H1 (cell line): ENCODE data around the gene CRELD1. TPM values are rescaled to one million over a fixed set of nuclear protein-coding genes. Genes with fewer than 3 reads are reported as not detected.

Experiments
- CTCF ChIA-PET: fragments of 300-600 bp; sonication (Branson Sonifier 250); formaldehyde crosslinking; loops from one replicate; lab custom pipeline; 2021; ENCODE audit not compliant: partially characterized antibody; lab: Charles Lee
- POLR2A ChIA-PET: fragments of 300-600 bp; sonication (Branson Sonifier 250); formaldehyde crosslinking; loops from one replicate; lab custom pipeline; 2021; ENCODE audit warnings: inconsistent platforms; ENCODE audit not compliant: partially characterized antibody; lab: Charles Lee
- DNase-seq, 2 experiments: peaks; one replicate each; pipeline versions ENCODE4 v3.0.0 to v3.0.0-alpha.2; 2010 to 2022; ENCODE audit warnings: low spot score in 2 of 2, low read depth in 1 of 2, mixed read lengths in 1 of 2
- FAIRE-seq: peaks from 2 replicates; lab custom pipeline; 2011; peaks lifted over from hg19 to GRCh38; lab: Jason Lieb, UNC
- H2AFZ ChIP-seq: 2 replicates; pipeline ENCODE4 v1.8.1; 2012; ENCODE audit warnings: low read length, inconsistent platforms
- H2AK5ac ChIP-seq: 2 replicates; pipeline ENCODE4 v1.6.1; 2013; ENCODE audit warnings: low read depth, low read length
- H2BK120ac ChIP-seq: replicated peaks from 2 replicates; pipeline ENCODE3; 2013; ENCODE audit warnings: low read depth, low read length, inconsistent platforms
- H2BK12ac ChIP-seq: 2 replicates; pipeline ENCODE4 v1.6.1; 2013; ENCODE audit warnings: low read depth, low read length
- H2BK15ac ChIP-seq: 2 replicates; pipeline ENCODE4 v1.6.1; 2013; ENCODE audit warnings: low read length
- H2BK20ac ChIP-seq: 2 replicates; pipeline ENCODE4 v1.6.1; 2013; ENCODE audit warnings: low read length
- H2BK5ac ChIP-seq: 2 replicates; pipeline ENCODE4 v1.6.1; 2013; ENCODE audit warnings: low read depth, low read length
- H3K14ac ChIP-seq: 2 replicates; pipeline ENCODE4 v1.6.1; 2013; ENCODE audit warnings: inconsistent platforms; ENCODE audit not compliant: insufficient read length
- H3K18ac ChIP-seq: 2 replicates; pipeline ENCODE4 v1.6.1; 2013; ENCODE audit warnings: low read length; ENCODE audit errors: extremely low read depth
- H3K23ac ChIP-seq: 2 replicates; pipeline ENCODE4 v1.6.1; 2013; ENCODE audit warnings: inconsistent platforms; ENCODE audit not compliant: insufficient read length
- H3K23me2 ChIP-seq: 2 replicates; pipeline ENCODE4 v1.6.1; 2013; ENCODE audit warnings: low read depth, low read length
- H3K27ac ChIP-seq: 2 replicates; pipeline ENCODE4 v1.6.1; 2011; ENCODE audit warnings: low read depth, low read length, inconsistent platforms
- H3K27me3 ChIP-seq, 4 experiments: replicated peaks in 1 of 4; 1 replicate in 1 of 4; 2 replicates in 3 of 4; pipeline versions ENCODE4 v1.6.1 to v1.8.1; 2011 to 2013; ENCODE audit warnings: low read length in 3 of 4, mild to moderate bottlenecking in 3 of 4, inconsistent platforms in 2 of 4, mixed read lengths in 2 of 4, moderate library complexity in 1 of 4; ENCODE audit not compliant: control insufficient read depth in 3 of 4, insufficient read depth in 3 of 4; ENCODE audit errors: extremely low read depth in 1 of 4
- H3K36me3 ChIP-seq, 4 experiments: 2 replicates each; pipeline versions ENCODE4 v1.6.1 to v1.8.1; 2011 to 2013; ENCODE audit warnings: mild to moderate bottlenecking in 4 of 4, low read length in 3 of 4, moderate library complexity in 2 of 4, control low read depth in 1 of 4, inconsistent platforms in 1 of 4; ENCODE audit not compliant: insufficient read depth in 4 of 4, control insufficient read depth in 2 of 4
- H3K4ac ChIP-seq: replicated peaks from 2 replicates; pipeline ENCODE3; 2013; ENCODE audit warnings: low read length, low read depth, mixed read lengths, inconsistent platforms; ENCODE audit not compliant: insufficient read length
- H3K4me1 ChIP-seq, 4 experiments: replicated peaks in 1 of 4; 1 replicate in 1 of 4; 2 replicates in 3 of 4; pipeline versions ENCODE4 v1.6.1 to v1.8.1; 2011 to 2013; ENCODE audit warnings: low read length in 3 of 4, inconsistent platforms in 2 of 4, mixed read lengths in 1 of 4; ENCODE audit not compliant: insufficient read depth in 4 of 4, control insufficient read depth in 3 of 4
- H3K4me2 ChIP-seq, 2 experiments: 2 replicates each; pipeline versions ENCODE4 v1.6.1 to v1.8.1; 2011 to 2013; ENCODE audit warnings: low read depth in 2 of 2, low read length in 2 of 2, control low read depth in 1 of 2, inconsistent platforms in 1 of 2, mild to moderate bottlenecking in 1 of 2; ENCODE audit not compliant: insufficient read depth in 1 of 2
- H3K4me3 ChIP-seq, 4 experiments: fragments of 200-600, 300-600 bp in 1 of 4; sonication (generic), shearing (Covaris generic), sonication (Bioruptor Twin) in 1 of 4; 2 replicates each; pipeline versions ENCODE4 v1.5.1 to v1.8.1; 2011 to 2016; ENCODE audit warnings: low read length in 4 of 4, low read depth in 3 of 4, control low read depth in 2 of 4, inconsistent platforms in 2 of 4, mild to moderate bottlenecking in 2 of 4, mixed read lengths in 1 of 4, moderate library complexity in 1 of 4; ENCODE audit not compliant: insufficient read depth in 2 of 4; ENCODE audit errors: extremely low read depth in 1 of 4
- H3K56ac ChIP-seq: replicated peaks from 2 replicates; pipeline ENCODE3; 2013; ENCODE audit warnings: low read depth, mild to moderate bottlenecking, mixed read lengths, low read length, inconsistent platforms; ENCODE audit not compliant: insufficient read length
- H3K79me1 ChIP-seq: 2 replicates; pipeline ENCODE4 v1.6.1; 2013; ENCODE audit warnings: low read depth, low read length, control low read depth
- H3K79me2 ChIP-seq, 2 experiments: 2 replicates each; pipeline versions ENCODE4 v1.6.1 to v1.8.1; 2012 to 2013; ENCODE audit warnings: low read length in 2 of 2, mild to moderate bottlenecking in 2 of 2, inconsistent platforms in 1 of 2; ENCODE audit not compliant: insufficient read depth in 2 of 2, control insufficient read depth in 1 of 2
- H3K9ac ChIP-seq, 4 experiments: replicated peaks in 1 of 4; 1 replicate in 1 of 4; 2 replicates in 3 of 4; pipeline versions ENCODE4 v1.6.1 to v1.8.1; 2011 to 2013; ENCODE audit warnings: low read depth in 3 of 4, low read length in 3 of 4, control low read depth in 2 of 4, mild to moderate bottlenecking in 2 of 4, moderate library complexity in 2 of 4, inconsistent platforms in 1 of 4; ENCODE audit errors: extremely low read depth in 1 of 4
- H3K9me3 ChIP-seq, 2 experiments: 2 replicates each; pipeline versions ENCODE4 v1.6.1 to v1.8.1; 2012 to 2013; ENCODE audit warnings: mild to moderate bottlenecking in 2 of 2, moderate library complexity in 2 of 2, control low read depth in 1 of 2, inconsistent platforms in 1 of 2, low read depth in 1 of 2, low read length in 1 of 2, mixed read lengths in 1 of 2; ENCODE audit not compliant: insufficient read depth in 2 of 2
- H4K20me1 ChIP-seq, 2 experiments: replicated peaks in 1 of 2; 2 replicates each; pipeline versions ENCODE3 to v1.8.1; 2011 to 2013; ENCODE audit warnings: inconsistent platforms in 2 of 2, low read length in 2 of 2, mild to moderate bottlenecking in 1 of 2; ENCODE audit not compliant: insufficient read depth in 2 of 2, control insufficient read depth in 1 of 2
- H4K5ac ChIP-seq: 2 replicates; pipeline ENCODE4 v1.6.1; 2013; ENCODE audit warnings: low read length, low read depth, mixed read lengths, inconsistent platforms; ENCODE audit not compliant: insufficient read length
- H4K8ac ChIP-seq: 2 replicates; pipeline ENCODE4 v1.8.0; 2013; ENCODE audit warnings: mild to moderate bottlenecking, moderate library complexity, low read length, inconsistent platforms; ENCODE audit not compliant: insufficient read depth; ENCODE audit errors: extremely low read depth
- H4K91ac ChIP-seq: replicated peaks from 2 replicates; pipeline ENCODE3; 2013; ENCODE audit warnings: low read length, mixed read lengths, inconsistent platforms; ENCODE audit not compliant: insufficient read length
- EZH2 ChIP-seq: fragments of 200-600 bp; sonication (generic); IDR thresholded peaks from 2 replicates; pipeline ENCODE4 v1.7.1; 2012; ENCODE audit warnings: low read depth, mild to moderate bottlenecking, moderate library complexity, low read length, inconsistent platforms; ENCODE audit not compliant: severe bottlenecking
- JUND ChIP-seq: IDR thresholded peaks from 2 replicates; pipeline ENCODE4 v1.6.1; 2011; ENCODE audit warnings: mild to moderate bottlenecking, improper control_type of control experiment, low read length
- KDM4A ChIP-seq: IDR thresholded peaks from one replicate; pipeline ENCODE4 v1.7.1; 2012; ENCODE audit warnings: low read depth, mild to moderate bottlenecking, moderate library complexity, low read length, inconsistent platforms; ENCODE audit not compliant: severe bottlenecking
- TBP ChIP-seq: IDR thresholded peaks from 2 replicates; pipeline ENCODE4 v1.6.1; 2011; ENCODE audit warnings: low read depth, low read length, improper control_type of control experiment
- WGBS, 2 experiments: shearing (Covaris generic) in 1 of 2; methylation state at CpG; one replicate each; pipeline versions ENCODE4 v1.1.6 to v1.1.7; 2013 to 2015; ENCODE audit warnings: low lambda C conversion rate in 2 of 2, mixed read lengths in 2 of 2, inconsistent platforms in 1 of 2, low coverage in 1 of 2, missing lambda C conversion rate in 1 of 2; ENCODE audit not compliant: insufficient replicate concordance in 2 of 2, insufficient coverage in 1 of 2, insufficient read length in 1 of 2; ENCODE audit errors: extremely low coverage in 1 of 2, missing lambda C conversion rate in 1 of 2; 5-methylcytosine and 5-hydroxymethylcytosine counted together
- polyA plus RNA-seq, 7 experiments: library from polyadenylated mRNA; depleted of rRNA in 3 of 7; stranded (reverse) in 5 of 7; unstranded in 2 of 7; fragments of >200 nt in 5 of 7; fragments of 200-250 nt in 2 of 7; gene quantifications; 1 replicate in 5 of 7; 2 replicates in 1 of 7; 4 replicates in 1 of 7; pipeline versions ENCODE4 v1.2.1 to v1.2.3, GENCODE V29; 2011 to 2013; ENCODE audit warnings: missing spikeins in 2 of 7, mixed read lengths in 2 of 7
- total RNA-seq: library from RNA; stranded (reverse); fragmentation: NEBNext Ultra II Directional; extraction: Animal tissue kit (Norgen Biotek cat#: 25700); gene quantifications from 2 replicates; pipeline ENCODE4 v1.2.1, GENCODE V29; 2021

The CRELD1 gene
- total and polyA plus RNA-seq, 2 of the 8 experiments (the other 6 are each of a cell fraction or from before 2014, with no cell fraction given) = 12.9 to 15.1 TPM

- H2AK5ac ChIP-seq = no peak overlapping the region
- TF ChIP-seq JUND = no peak
- TF ChIP-seq KDM4A = no peak
- TF ChIP-seq EZH2 = no peak
- TF ChIP-seq TBP = no peak
- POLR2A ChIA-PET = interaction anchor here (0.5 to 2.7 kb wide), 7 partner anchors 9 to 281 kb away, joined by 3 to 19 read pairs (median 3); partner anchors contain the start of gene EMC3
Measured at GRCh38 chr3:9955611-9956352, 22.1 kb downstream of the CRELD1 start.

More at GRCh38 chr3:9955611-9956352, 22.1 kb downstream of the CRELD1 start:
- peak overlapping the region; percentile 61; the same call in 1 of the 2 replicates for H2BK20ac ChIP-seq
- H3K9ac ChIP-seq = no peak overlapping the region; a peak in 2 of 7 replicates
- CTCF ChIA-PET = interaction anchor here (0.7 to 5.6 kb wide), 10 partner anchors 9 to 208 kb away, joined by 3 to 41 read pairs (median 6); partner anchors contain the start of gene CRELD1
- 83% methylated on average over 5 of the region's 5 CpGs; no CpG with 5 or more reads in 1 of the 2 experiments for WGBS, 2 experiments
- no peaks in the 10 kb centered on the region for H3K36me3 ChIP-seq
- peak overlapping the region in 2 of 4 experiments; percentile 7 to 29; a peak in 1 of 8 replicates for H3K4me3 ChIP-seq
- H2BK5ac ChIP-seq = no peak overlapping the region
- H3K18ac ChIP-seq = no peak overlapping the region; the same call in 1 of the 2 replicates
- H4K8ac ChIP-seq = no peak overlapping the region
- no peak overlapping the region for H4K5ac ChIP-seq
- no peak for DNase-seq
- no peak overlapping the region for H3K23ac ChIP-seq
- no peak overlapping the region for H3K27ac ChIP-seq
- no peaks in the 10 kb centered on the region for H3K9me3 ChIP-seq
- peak overlapping the region; percentile 58 to 61; a peak in 3 of 4 replicates for H3K4me2 ChIP-seq
- H4K91ac ChIP-seq = peak overlapping the region; percentile 78
- no peak overlapping the region for H2BK15ac ChIP-seq
- no peak overlapping the region for H3K14ac ChIP-seq
- H3K79me1 ChIP-seq = no peaks in the 10 kb centered on the region
- peaks cover 4% of the 10 kb centered on the region; the same call in 1 of the 2 replicates for H3K23me2 ChIP-seq
- H2AFZ ChIP-seq = no peak overlapping the region
- H3K27me3 ChIP-seq = peaks cover 0 to 11% (median under 1%) of the 10 kb centered on the region in 4 experiments; a peak in 3 of 7 replicates
- no peak overlapping the region; the same call in 1 of the 2 replicates for H2BK12ac ChIP-seq
- peak overlapping the region; percentile 47 for H2BK120ac ChIP-seq
- H4K20me1 ChIP-seq = no peaks in the 10 kb centered on the region
- H3K4me1 ChIP-seq = peaks cover 11 to 19% (median 18%) of the 10 kb centered on the region in 4 experiments
- no peak for FAIRE-seq
- no peaks in the 10 kb centered on the region; a peak in 1 of 4 replicates for H3K79me2 ChIP-seq
- peak overlapping the region; percentile 19 for H3K4ac ChIP-seq
- H3K56ac ChIP-seq = no peak overlapping the region
